Left lung (tissue), 10 donors: ENCODE results near the gene RETREG2. TPM values are rescaled to one million over a fixed set of nuclear protein-coding genes. Genes with fewer than 3 reads are reported as not detected.
A peak's percentile ranks its signal among the peaks of the same experiment; 100 is the strongest.

ENCODE experiments used
- ATAC-seq: fragments of 200-7000 bp; cut with Tn5 transposase; one replicate; pipeline ENCODE4 v1.9.1; 2020; ENCODE audit warnings: moderate library complexity
- DNase-seq, 4 donors: peaks; one replicate each; pipeline ENCODE4 v3.0.0-alpha.2; 2013 to 2020
- H3K27ac ChIP-seq, 2 donors: fragments of 200-600 bp; sonication (generic) in 1 of 2; one replicate each; pipeline versions ENCODE4 v1.5.0 to v1.8.0; 2020 to 2021
- H3K27me3 ChIP-seq, 2 donors: fragments of 200-600 bp; sonication (generic) in 1 of 2; one replicate each; pipeline versions ENCODE4 v1.5.0 to v1.8.0; 2020 to 2021
- H3K36me3 ChIP-seq, 2 donors: fragments of 200-600 bp; sonication (generic) in 1 of 2; one replicate each; pipeline versions ENCODE4 v1.5.0 to v1.8.0; 2020 to 2021
- H3K4me1 ChIP-seq, 2 donors: fragments of 200-600 bp; one replicate each; pipeline ENCODE4 v1.8.0; 2021
- H3K4me3 ChIP-seq, 2 donors: fragments of 200-600 bp; sonication (generic) in 1 of 2; one replicate each; pipeline versions ENCODE4 v1.5.0 to v1.8.0; 2020 to 2021; ENCODE audit warnings: mild to moderate bottlenecking in 1 of 2
- H3K9me3 ChIP-seq, 2 donors: fragments of 200-600 bp; sonication (generic) in 1 of 2; one replicate each; pipeline versions ENCODE4 v1.5.0 to v1.8.0; 2020 to 2021
- CTCF ChIP-seq, 2 donors: fragments of 200-600 bp; sonication (generic) in 1 of 2; IDR thresholded peaks; one replicate each; pipeline versions ENCODE4 v1.5.0 to v1.8.0; 2021; ENCODE audit warnings: antibody characterized with exemption in 2 of 2
- intact Hi-C, 2 donors: fragments of 100-400 bp; cut with DNase I; formaldehyde crosslinking; loops; one replicate each; pipeline versions ENCODE4 v1.11.2 to v1.14.2; 2022
- polyA plus RNA-seq, 6 donors: library from polyadenylated mRNA; unstranded; fragments of 120-200 nt; gene quantifications; one replicate each; pipeline ENCODE4 v1.2.1, GENCODE V29; 2013; ENCODE audit not compliant: insufficient read length in 6 of 6
- total RNA-seq, 2 donors: library from RNA; stranded (reverse); fragmentation: NEBNext Ultra II Directional; extraction: Animal tissue kit (Norgen Biotek cat#: 25700); gene quantifications; one replicate each; pipeline ENCODE4 v1.2.1, GENCODE V29; 2021
- donor health status: DM: no; HTN: yes; CAD: no.
- donor health status: DM: no; HTN: no; CAD: no.

The RETREG2 gene
- total and polyA plus RNA-seq, 8 donors: 75.0 to 86.6 (median 83.5) TPM

- H3K27me3 ChIP-seq: no peaks in the 10 kb centered on the region
- intact Hi-C loops: no loop called here
- TF ChIP-seq CTCF (IDR thresholded peaks at IDR 0.05): no peak
- peaks cover 0 to 50% of the 10 kb centered on the region in 2 donors for H3K36me3 ChIP-seq
- peak overlapping the region; percentile 86 to 95 for H3K27ac ChIP-seq
- peak overlapping the region; percentile 79 to 92 for H3K4me3 ChIP-seq
- H3K9me3 ChIP-seq: no peaks in the 10 kb centered on the region
- ATAC-seq: peak; percentile 59
- peaks cover 23 to 51% of the 10 kb centered on the region in 2 donors for H3K4me1 ChIP-seq
- peak in 2 of 4 donors; percentile 66 to 90 for DNase-seq
These were observed 52.0 kb downstream of the RETREG2 start for GRCh38 chr2:219230059-219230540.

DNA sequence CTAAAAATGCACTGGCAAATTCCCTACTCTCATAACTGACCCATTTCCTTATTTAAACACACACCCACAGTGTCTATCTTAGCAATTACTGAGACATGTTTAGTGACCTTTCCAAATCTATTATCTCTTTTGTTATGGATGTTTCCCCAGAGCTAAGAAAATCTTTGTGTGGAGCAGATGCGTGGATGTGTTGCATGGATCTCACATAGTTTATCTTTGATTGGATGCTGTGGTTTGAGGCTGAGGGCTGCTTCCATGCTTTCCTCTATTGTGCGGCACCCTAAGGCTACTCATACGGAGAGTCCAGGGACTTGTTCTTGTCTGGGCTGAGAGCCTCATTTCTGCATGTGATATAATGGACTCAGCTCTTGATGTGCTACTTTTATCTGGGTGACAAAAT, 56.3 kb downstream of the RETREG2 start:
- H3K36me3 ChIP-seq: peaks cover 0 to 72% of the 10 kb centered on the region in 2 donors
- H3K27ac ChIP-seq: no peak overlapping the region
- DNase-seq (no peak), ATAC-seq (no peak)
- H3K4me1 ChIP-seq: peaks cover 9 to 15% of the 10 kb centered on the region in 2 donors
- TF ChIP-seq CTCF (IDR thresholded peaks at IDR 0.05): no peak
- no peaks in the 10 kb centered on the region for H3K9me3 ChIP-seq
- no peaks in the 10 kb centered on the region for H3K27me3 ChIP-seq
- intact Hi-C loops: no loop called here
- H3K4me3 ChIP-seq: no peak overlapping the region

Other genes with a start within 250 kb of the RETREG2 start
- gene CDK5R2, start 218.6 kb upstream of the RETREG2 start, total RNA-seq: not detected
- under 1 TPM; 0.13 to 0.30 (median 0.17) TPM for gene CDK5R2, start 218.6 kb upstream of the RETREG2 start, polyA plus RNA-seq
- gene FEV, start 193.1 kb upstream of the RETREG2 start, total RNA-seq: not detected
- not detected for gene FEV, start 193.1 kb upstream of the RETREG2 start, polyA plus RNA-seq
- gene CRYBA2, start 184.9 kb upstream of the RETREG2 start, total RNA-seq: not detected
- under 1 TPM in 1 of 6 donors, not detected in 5; 0.22 TPM for gene CRYBA2, start 184.9 kb upstream of the RETREG2 start, polyA plus RNA-seq
- gene CFAP65, start 136.8 kb upstream of the RETREG2 start, total RNA-seq: 1 to 10 TPM in 1 of 2 donors, not detected in 1; 4.3 TPM
- gene CFAP65, start 136.8 kb upstream of the RETREG2 start, polyA plus RNA-seq: 1 to 10 TPM in 5 of 6 donors, under 1 TPM in 1; 0.83 to 4.3 (median 2.9) TPM
- 1 to 10 TPM; 1.0 to 1.7 TPM for gene IHH, start 117.4 kb upstream of the RETREG2 start, total RNA-seq
- gene IHH, start 117.4 kb upstream of the RETREG2 start, polyA plus RNA-seq: 1 to 10 TPM; 1.7 to 3.7 (median 2.1) TPM
- gene NHEJ1, start 17.5 kb upstream of the RETREG2 start, total RNA-seq: 10 to 100 TPM; 14.0 to 16.4 TPM
- 10 to 100 TPM; 16.3 to 20.9 (median 18.8) TPM for gene NHEJ1, start 17.5 kb upstream of the RETREG2 start, polyA plus RNA-seq
- 1 to 10 TPM; 3.8 to 4.4 TPM for gene SLC23A3, start 8.2 kb upstream of the RETREG2 start, total RNA-seq
- gene SLC23A3, start 8.2 kb upstream of the RETREG2 start, polyA plus RNA-seq: 1 to 10 TPM; 2.6 to 5.5 (median 4.3) TPM
- gene CNPPD1, start 1.4 kb upstream of the RETREG2 start, total RNA-seq: 10 to 100 TPM; 59.0 to 68.2 TPM
- 10 to 100 TPM; 34.6 to 42.7 (median 40.7) TPM for gene CNPPD1, start 1.4 kb upstream of the RETREG2 start, polyA plus RNA-seq
- gene ZFAND2B, start 28.5 kb downstream of the RETREG2 start, total RNA-seq: 10 to 100 TPM; 28.5 to 40.8 TPM
- gene ZFAND2B, start 28.5 kb downstream of the RETREG2 start, polyA plus RNA-seq: 10 to 100 TPM; 26.3 to 41.8 (median 36.0) TPM
- 10 to 100 TPM; 24.3 to 45.3 TPM for gene ABCB6, start 40.7 kb downstream of the RETREG2 start, total RNA-seq
- gene ABCB6, start 40.7 kb downstream of the RETREG2 start, polyA plus RNA-seq: 10 to 100 TPM; 23.2 to 45.3 (median 30.1) TPM
- 10 to 100 TPM; 53.6 to 58.9 TPM for gene ATG9A, start 51.4 kb downstream of the RETREG2 start, total RNA-seq
- gene ATG9A, start 51.4 kb downstream of the RETREG2 start, polyA plus RNA-seq: 10 to 100 TPM; 43.1 to 52.6 (median 47.0) TPM
- gene ANKZF1, start 51.5 kb downstream of the RETREG2 start, total RNA-seq: 10 to 100 TPM; 34.5 to 36.5 TPM
- 10 to 100 TPM; 54.7 to 85.5 (median 80.0) TPM for gene ANKZF1, start 51.5 kb downstream of the RETREG2 start, polyA plus RNA-seq
- 10 to 100 TPM in 1 of 2 donors, 1 to 10 TPM in 1; 9.9 to 11.9 TPM for gene GLB1L, start 67.2 kb downstream of the RETREG2 start, total RNA-seq
- 10 to 100 TPM; 14.6 to 17.9 (median 16.6) TPM for gene GLB1L, start 67.2 kb downstream of the RETREG2 start, polyA plus RNA-seq
- gene STK16, start 67.2 kb downstream of the RETREG2 start, total RNA-seq: 10 to 100 TPM; 23.9 to 26.3 TPM
- gene STK16, start 67.2 kb downstream of the RETREG2 start, polyA plus RNA-seq: 10 to 100 TPM; 30.9 to 35.6 (median 33.2) TPM
- gene TUBA4B, start 75.0 kb downstream of the RETREG2 start, total RNA-seq: 1 to 10 TPM in 1 of 2 donors, not detected in 1; 3.0 TPM
- gene TUBA4B, start 75.0 kb downstream of the RETREG2 start, polyA plus RNA-seq: 1 to 10 TPM in 5 of 6 donors, under 1 TPM in 1; 0.50 to 6.0 (median 3.7) TPM
- gene TUBA4A, start 75.6 kb downstream of the RETREG2 start, total RNA-seq: 10 to 100 TPM; 65.0 to 84.0 TPM
- 10 to 100 TPM; 24.1 to 41.4 (median 36.2) TPM for gene TUBA4A, start 75.6 kb downstream of the RETREG2 start, polyA plus RNA-seq
- gene DNAJB2, start 101.1 kb downstream of the RETREG2 start, total RNA-seq: 10 to 100 TPM; 54.2 to 97.4 TPM
- 10 to 100 TPM; 58.7 to 74.8 (median 63.7) TPM for gene DNAJB2, start 101.1 kb downstream of the RETREG2 start, polyA plus RNA-seq
- gene PTPRN, start 131.1 kb downstream of the RETREG2 start, total RNA-seq: 1 to 10 TPM in 1 of 2 donors, not detected in 1; 1.4 TPM
- 1 to 10 TPM in 1 of 6 donors, under 1 TPM in 5; 0.17 to 1.1 (median 0.79) TPM for gene PTPRN, start 131.1 kb downstream of the RETREG2 start, polyA plus RNA-seq
- not detected for gene RESP18, start 154.5 kb downstream of the RETREG2 start, total RNA-seq
- not detected for gene RESP18, start 154.5 kb downstream of the RETREG2 start, polyA plus RNA-seq
- 10 to 100 TPM; 41.6 to 62.9 TPM for gene DNPEP, start 209.6 kb downstream of the RETREG2 start, total RNA-seq
- 10 to 100 TPM; 60.6 to 86.4 (median 72.9) TPM for gene DNPEP, start 209.6 kb downstream of the RETREG2 start, polyA plus RNA-seq
- gene DES, start 240.1 kb downstream of the RETREG2 start, total RNA-seq: 100 to 1,000 TPM in 1 of 2 donors, 10 to 100 TPM in 1; 32.0 to 101 TPM
- 10 to 100 TPM in 5 of 6 donors, 1 to 10 TPM in 1; 8.7 to 31.3 (median 23.8) TPM for gene DES, start 240.1 kb downstream of the RETREG2 start, polyA plus RNA-seq